ENCODE data around the gene HDAC8.
"Not testable (repeated sequence)": the region's sequence is repeated elsewhere in the genome, so short reads cannot be mapped to it uniquely, and the experiment has no call there.

Gene HDAC8

GRCh38 chrX:72461288-72461687 lies 111.4 kb downstream of the HDAC8 start:
- no peak for DNase-seq (ENCODE audit: low read depth)

GRCh38 chrX:72460715-72461114 lies 111.9 kb downstream of the HDAC8 start:
- DNase-seq (ENCODE audit: low read depth), result no peak

- not testable (repeated sequence) for DNase-seq (ENCODE audit: low read depth)
Measured at GRCh38 chrX:72449034-72449433, 123.6 kb downstream of the HDAC8 start.

GRCh38 chrX:72440764-72441163 lies 131.9 kb downstream of the HDAC8 start:
- DNase-seq (ENCODE audit: low read depth), result not testable (repeated sequence)

GRCh38 chrX:72436010-72436409 lies 136.6 kb downstream of the HDAC8 start:
- DNase-seq (ENCODE audit: low read depth), result no peak

GRCh38 chrX:72430405-72430968 lies 142.2 kb downstream of the HDAC8 start:
- no peak for DNase-seq (ENCODE audit: low read depth)

GRCh38 chrX:72421797-72422196 lies 150.8 kb downstream of the HDAC8 start:
- DNase-seq (ENCODE audit: low read depth), result no peak

- DNase-seq (ENCODE audit: low read depth), result no peak
Measured at GRCh38 chrX:72409993-72410392, 162.7 kb downstream of the HDAC8 start.

- DNase-seq (ENCODE audit: low read depth), result no peak
Measured at GRCh38 chrX:72408885-72409284, 163.8 kb downstream of the HDAC8 start.

GRCh38 chrX:72405136-72405535 lies 167.5 kb downstream of the HDAC8 start:
- not testable (repeated sequence) for DNase-seq (ENCODE audit: low read depth)

GRCh38 chrX:72402614-72403013 lies 170.0 kb downstream of the HDAC8 start:
- no peak for DNase-seq (ENCODE audit: low read depth)

- DNase-seq (ENCODE audit: low read depth), result no peak
Measured at GRCh38 chrX:72399816-72400215, 172.8 kb downstream of the HDAC8 start.

GRCh38 chrX:72396117-72396516 lies 176.5 kb downstream of the HDAC8 start:
- DNase-seq (ENCODE audit: low read depth), result no peak

- no peak for DNase-seq (ENCODE audit: low read depth)
Measured at GRCh38 chrX:72395237-72395636, 177.4 kb downstream of the HDAC8 start.

- DNase-seq (ENCODE audit: low read depth), result no peak
Measured at GRCh38 chrX:72394518-72395170, 178.0 kb downstream of the HDAC8 start.

- DNase-seq (ENCODE audit: low read depth), result no peak
Measured at GRCh38 chrX:72393836-72394517, 178.7 kb downstream of the HDAC8 start.

GRCh38 chrX:72392816-72393800 lies 179.5 kb downstream of the HDAC8 start:
- DNase-seq (ENCODE audit: low read depth), result no peak

- no peak for DNase-seq (ENCODE audit: low read depth)
Measured at GRCh38 chrX:72392042-72392441, 180.6 kb downstream of the HDAC8 start.

GRCh38 chrX:72387247-72387646 lies 185.4 kb downstream of the HDAC8 start:
- no peak for DNase-seq (ENCODE audit: low read depth)

- DNase-seq (ENCODE audit: low read depth), result no peak
Measured at GRCh38 chrX:72382202-72382595, 190.4 kb downstream of the HDAC8 start.

GRCh38 chrX:72381439-72382201 lies 191.0 kb downstream of the HDAC8 start:
- no peak for DNase-seq (ENCODE audit: low read depth)

- no peak for DNase-seq (ENCODE audit: low read depth)
Measured at GRCh38 chrX:72376124-72376523, 196.5 kb downstream of the HDAC8 start.

Data from stimulated activated CD8-positive, alpha-beta memory T cell treated with anti-CD3 and anti-CD28 coated beads, Interleukin-4, amount 100 ng/mL, for 24 hours (primary cell).